GM23248 (cell line): ENCODE results near the gene ADAMTS15. TPM values are rescaled to one million over a fixed set of nuclear protein-coding genes. Genes with fewer than 3 reads are reported as not detected.

ENCODE experiments used
- DNase-seq: peaks from one replicate; pipeline ENCODE4 v3.0.0-alpha.2; 2015
- H2AFZ ChIP-seq: fragments of 200-600 bp; sonication (generic); 2 replicates; pipeline ENCODE4 v1.6.1; 2016; ENCODE audit warnings: antibody characterized with exemption
- H3F3A ChIP-seq: fragments of 200-600 bp; sonication (generic); 2 replicates; pipeline ENCODE4 v1.6.1; 2016; ENCODE audit warnings: mild to moderate bottlenecking, antibody characterized with exemption, mixed run types; ENCODE audit not compliant: insufficient read depth
- H3K27ac ChIP-seq: fragments of 200-600 bp; sonication (generic); 2 replicates; pipeline ENCODE4 v1.5.1; 2016; ENCODE audit warnings: mild to moderate bottlenecking
- H3K27me3 ChIP-seq: fragments of 200-600 bp; sonication (generic); replicated peaks from 2 replicates; pipeline ENCODE4 v1.6.1; 2016; ENCODE audit warnings: mild to moderate bottlenecking; ENCODE audit not compliant: insufficient read depth
- H3K36me3 ChIP-seq: fragments of 200-600 bp; sonication (generic); 2 replicates; pipeline ENCODE4 v1.6.1; 2016; ENCODE audit warnings: low read depth, mild to moderate bottlenecking
- H3K4me1 ChIP-seq: fragments of 200-600 bp; sonication (generic); 2 replicates; pipeline ENCODE4 v1.6.1; 2016; ENCODE audit warnings: mild to moderate bottlenecking; ENCODE audit not compliant: insufficient read depth
- H3K4me2 ChIP-seq: fragments of 200-600 bp; sonication (generic); one replicate; pipeline ENCODE4 v1.6.1; 2016; ENCODE audit warnings: mild to moderate bottlenecking; ENCODE audit not compliant: unreplicated experiment
- H3K4me3 ChIP-seq: fragments of 200-600 bp; sonication (generic); 2 replicates; pipeline ENCODE4 v1.5.1; 2016; ENCODE audit warnings: mild to moderate bottlenecking
- H3K79me2 ChIP-seq: fragments of 200-600 bp; sonication (generic); 2 replicates; pipeline ENCODE4 v1.6.1; 2016; ENCODE audit warnings: mild to moderate bottlenecking; ENCODE audit not compliant: insufficient read depth
- H3K9ac ChIP-seq: fragments of 200-600 bp; sonication (generic); 2 replicates; pipeline ENCODE4 v1.6.1; 2016; ENCODE audit warnings: mild to moderate bottlenecking
- H3K9me2 ChIP-seq: fragments of 200-600 bp; sonication (generic); 2 replicates; pipeline ENCODE4 v1.6.1; 2016; ENCODE audit warnings: mixed run types, mild to moderate bottlenecking, moderate library complexity; ENCODE audit not compliant: insufficient read depth
- H3K9me3 ChIP-seq: fragments of 200-600 bp; sonication (generic); one replicate; pipeline ENCODE4 v1.6.1; 2017; ENCODE audit warnings: low read depth
- H4K20me1 ChIP-seq: fragments of 200-600 bp; sonication (generic); 2 replicates; pipeline ENCODE4 v1.6.0; 2016; ENCODE audit not compliant: insufficient read depth
- EZH2 ChIP-seq: fragments of 200-600 bp; sonication (generic); IDR thresholded peaks from 2 replicates; pipeline ENCODE4 v1.6.1; 2018; ENCODE audit warnings: antibody characterized with exemption, mild to moderate bottlenecking; ENCODE audit not compliant: insufficient read depth, poor library complexity, severe bottlenecking
- EZH2phosphoT487 ChIP-seq: fragments of 200-600 bp; sonication (generic); IDR thresholded peaks from 2 replicates; pipeline ENCODE4 v1.6.1; 2018; ENCODE audit warnings: antibody characterized with exemption, moderate library complexity, mild to moderate bottlenecking, low read depth; ENCODE audit not compliant: insufficient read depth
- WGBS, 2 experiments: methylation state at CpG; one replicate each; pipeline ENCODE4 v1.1.6; 2015 to 2017; ENCODE audit warnings: low lambda C conversion rate in 2 of 2, low coverage in 1 of 2; ENCODE audit errors: missing lambda C conversion rate in 2 of 2; 5-methylcytosine and 5-hydroxymethylcytosine counted together
- in situ Hi-C: fragments of 300-500 bp; cut with MboI; formaldehyde crosslinking; loops from 2 replicates; pipeline ENCODE4 v1.15.0; 2020
- polyA plus RNA-seq: library from polyadenylated mRNA; unstranded; fragments of >200 nt; fragmentation: Nextera tagmentation; extraction: Ambion mirVana; gene quantifications from 2 replicates; pipeline ENCODE4 v1.2.1, GENCODE V29; 2016
- total RNA-seq: library from RNA; depleted of rRNA; stranded (reverse); fragments of >200 nt; shearing (Covaris generic); gene quantifications from 2 replicates; pipeline ENCODE4 v1.2.3, GENCODE V29; 2014

ADAMTS15 gene
- total and polyA plus RNA-seq, 2 experiments from 2014 or later = 0.09 to 0.97 TPM

DNA sequence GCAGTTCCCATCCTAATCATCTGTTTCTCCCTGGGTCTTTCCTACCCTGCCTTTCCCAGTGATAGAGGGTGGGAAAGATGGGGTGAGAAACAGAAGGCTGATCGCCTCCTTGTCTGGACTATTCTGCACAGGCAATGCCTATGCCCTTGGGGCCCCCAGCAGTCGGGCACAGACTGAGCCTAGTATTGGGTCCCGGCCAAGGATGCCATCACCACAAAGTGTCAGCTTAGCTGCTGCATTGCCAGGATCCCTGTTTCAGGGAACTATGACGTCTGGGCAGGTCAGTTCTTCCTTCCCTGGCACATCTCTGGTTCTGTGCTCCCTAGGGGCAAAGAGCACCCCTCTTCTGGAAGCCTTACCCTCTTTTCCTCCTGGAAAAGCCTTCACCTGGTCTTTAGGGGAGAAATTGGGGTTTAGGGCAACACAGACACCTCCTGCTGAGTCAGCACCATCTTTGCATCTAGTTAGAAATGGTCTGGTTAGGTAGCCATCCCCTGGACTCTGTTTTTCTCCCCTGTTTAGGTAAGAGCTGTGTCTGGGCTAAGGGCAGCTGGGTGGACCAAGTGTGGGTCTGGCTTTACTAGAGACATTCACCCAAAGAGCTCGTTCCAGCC lies 22.1 kb upstream of the ADAMTS15 start:
- no peak for DNase-seq
- no peak overlapping the region for H2AFZ ChIP-seq
- no peaks in the 10 kb centered on the region for H3K9me2 ChIP-seq
- H3K4me1 ChIP-seq = no peaks in the 10 kb centered on the region; the same call in 1 of the 2 replicates
- H3K4me3 ChIP-seq = no peak overlapping the region
- in situ Hi-C loops = loop anchor here (10.0 kb wide), 1 partner anchor 212 kb away; no protein-coding TSS in a partner anchor
- H3K27me3 ChIP-seq = peaks cover 36% of the 10 kb centered on the region
- H3F3A ChIP-seq = no peaks in the 10 kb centered on the region
- no peaks in the 10 kb centered on the region for H4K20me1 ChIP-seq
- H3K4me2 ChIP-seq = no peak overlapping the region
- H3K9ac ChIP-seq = no peak overlapping the region
- H3K9me3 ChIP-seq = no peaks in the 10 kb centered on the region
- TF ChIP-seq EZH2 (no peak), EZH2phosphoT487 (no peak)
- 74 to 77% methylated on average over 5 of the region's 5 CpGs for WGBS, 2 experiments
- no peak overlapping the region for H3K27ac ChIP-seq
- H3K79me2 ChIP-seq = no peaks in the 10 kb centered on the region
- no peaks in the 10 kb centered on the region for H3K36me3 ChIP-seq

DNA sequence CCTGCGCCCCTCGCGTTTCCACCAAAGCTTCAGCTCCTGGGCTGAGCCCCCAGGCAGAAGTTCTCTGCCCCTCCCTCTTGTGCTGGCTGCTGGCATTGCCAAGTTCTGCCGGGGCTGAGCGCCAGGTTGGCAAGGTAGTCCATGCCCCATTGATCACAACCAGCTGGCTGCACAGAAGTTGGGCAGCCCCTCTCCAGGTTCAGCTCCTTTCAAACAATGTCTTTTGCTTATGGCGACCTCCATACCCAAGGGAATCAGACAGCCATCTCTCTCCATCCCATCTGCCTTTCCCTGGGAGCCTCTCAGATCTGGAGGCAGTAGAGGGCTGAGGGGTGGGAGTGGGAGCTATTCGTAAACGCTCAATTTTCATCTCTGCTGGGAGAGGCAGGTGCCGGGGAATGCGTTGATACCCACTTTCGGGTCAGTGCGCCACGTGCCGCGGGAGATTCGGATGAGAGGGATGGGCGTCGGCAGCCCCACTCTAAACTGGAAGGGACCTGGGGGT lies 21.6 kb upstream of the ADAMTS15 start:
- H3K4me1 ChIP-seq = peaks cover under 1% of the 10 kb centered on the region
- peak overlapping the region; percentile 77 for H3K4me2 ChIP-seq
- no peak for DNase-seq
- H3K79me2 ChIP-seq = no peaks in the 10 kb centered on the region
- TF ChIP-seq EZH2 (no peak), EZH2phosphoT487 (no peak)
- H3K27ac ChIP-seq = no peak overlapping the region
- no peak overlapping the region for H3K4me3 ChIP-seq
- H3K36me3 ChIP-seq = no peaks in the 10 kb centered on the region
- in situ Hi-C loops = loop anchor here (10.0 kb wide), 1 partner anchor 212 kb away; no protein-coding TSS in a partner anchor
- H3K9me2 ChIP-seq = no peaks in the 10 kb centered on the region
- peaks cover 36% of the 10 kb centered on the region for H3K27me3 ChIP-seq
- H3K9ac ChIP-seq = no peak overlapping the region
- 50 to 53% methylated on average over 18 of the region's 18 CpGs for WGBS, 2 experiments
- H3F3A ChIP-seq = peaks cover under 1% of the 10 kb centered on the region; the same call in 1 of the 2 replicates
- H2AFZ ChIP-seq = no peak overlapping the region
- H4K20me1 ChIP-seq = no peaks in the 10 kb centered on the region
- H3K9me3 ChIP-seq = no peaks in the 10 kb centered on the region

DNA sequence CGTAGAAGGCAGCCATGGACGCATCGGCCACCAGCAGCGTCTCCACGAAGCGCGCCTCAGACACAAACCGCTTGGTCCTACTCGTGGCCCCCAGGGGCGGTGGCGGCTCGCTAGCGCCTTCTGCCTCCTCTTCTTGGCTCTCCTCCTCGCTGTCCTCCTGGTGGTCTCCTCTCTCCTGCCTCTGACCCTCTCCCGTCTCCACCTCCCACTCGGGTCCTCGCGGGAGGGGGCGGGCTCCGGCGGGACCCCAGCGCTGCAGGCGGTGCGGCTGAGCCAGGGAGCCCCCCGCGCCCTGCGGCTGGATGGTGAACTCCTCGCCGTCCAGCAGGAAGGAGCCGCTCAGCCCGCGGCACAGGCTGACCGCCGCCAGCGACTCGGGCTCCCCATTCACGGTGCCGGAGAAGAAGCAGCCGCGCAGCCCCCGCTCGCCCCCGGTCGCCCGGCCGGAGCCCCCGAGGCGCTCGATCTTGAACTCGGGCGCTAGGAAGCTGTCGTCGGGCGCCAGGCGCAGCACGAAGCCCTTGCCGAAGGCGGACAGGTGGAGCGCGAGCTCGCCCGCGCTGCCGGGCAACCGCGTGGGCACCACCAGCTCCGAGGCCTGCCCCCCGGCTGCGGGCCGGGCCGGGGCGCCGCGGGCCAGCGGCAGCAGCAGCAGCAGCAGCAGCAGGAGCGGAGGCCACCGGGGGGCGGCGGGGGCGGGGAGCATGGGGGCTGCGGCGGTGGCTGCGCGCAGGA lies 20.7 kb upstream of the ADAMTS15 start:
- no peaks in the 10 kb centered on the region for H3K9me2 ChIP-seq
- in situ Hi-C loops = loop anchor here (10.0 kb wide), 1 partner anchor 213 kb away; no protein-coding TSS in a partner anchor
- TF ChIP-seq EZH2 (peak; percentile 35), EZH2phosphoT487 (0 out of 2 replicates have a peak, but pooled peaks have one; percentile 50)
- no peaks in the 10 kb centered on the region for H3K79me2 ChIP-seq
- H3K27ac ChIP-seq = no peak overlapping the region
- WGBS, 2 experiments = 1 to 2% methylated on average over 27 to 56 of the region's 84 CpGs
- peak overlapping the region; percentile 64 for H2AFZ ChIP-seq
- H3K9ac ChIP-seq = no peak overlapping the region
- H4K20me1 ChIP-seq = no peaks in the 10 kb centered on the region
- peaks cover 36% of the 10 kb centered on the region for H3K27me3 ChIP-seq
- peak overlapping the region; percentile 53 for H3K4me3 ChIP-seq
- no peaks in the 10 kb centered on the region for H3K9me3 ChIP-seq
- peaks cover 4% of the 10 kb centered on the region for H3K4me1 ChIP-seq
- H3K4me2 ChIP-seq = peak overlapping the region; percentile 77
- H3F3A ChIP-seq = peaks cover 7% of the 10 kb centered on the region; the same call in 1 of the 2 replicates
- H3K36me3 ChIP-seq = no peaks in the 10 kb centered on the region
- DNase-seq = peak; percentile 58

DNA sequence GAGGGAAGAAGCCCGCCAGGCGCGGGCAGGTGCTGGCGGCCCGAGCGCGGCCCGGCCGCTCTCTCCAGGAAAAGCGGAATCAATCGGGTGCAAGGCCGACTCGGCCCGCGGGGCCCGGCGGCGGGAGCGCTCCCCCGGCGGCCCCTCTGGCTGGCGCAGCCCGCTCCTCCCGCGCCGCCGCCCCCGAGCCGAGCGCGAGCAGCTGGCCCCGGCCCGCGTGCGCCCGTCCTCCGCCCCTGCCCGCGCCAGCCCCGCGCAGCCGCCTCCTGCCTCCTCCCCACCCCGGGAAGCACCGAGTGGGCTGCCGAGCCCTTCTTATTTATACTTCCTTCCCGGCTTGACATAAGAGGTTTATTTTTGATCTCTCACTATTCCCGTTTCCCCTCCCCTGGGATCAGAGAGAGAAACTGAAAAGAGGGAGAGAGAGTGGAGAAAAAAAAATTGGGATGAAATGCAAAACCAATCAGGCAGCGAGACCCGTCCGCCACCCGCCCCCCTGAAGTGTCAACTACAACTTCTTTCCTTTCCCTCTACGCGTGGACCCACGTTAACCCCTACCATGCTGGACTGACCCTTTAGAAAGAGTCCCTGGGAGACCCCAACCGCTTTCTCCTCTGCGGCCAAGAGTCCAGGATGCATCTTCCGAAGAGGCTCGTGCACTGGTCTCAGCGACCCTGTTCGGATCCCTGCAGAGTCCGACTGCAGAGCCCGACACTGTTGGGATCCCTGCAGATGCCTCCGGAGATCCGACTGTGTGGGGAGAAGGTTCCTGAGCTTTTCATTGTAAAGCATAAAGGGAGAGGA lies 19.9 kb upstream of the ADAMTS15 start, which contains the start of gene ADAMTS8:
TSS of gene ADAMTS8 (minus strand) at position 294 of the 804 bp plus-strand sequence. CDS start 323 bp downstream, outside the sequence.
- in situ Hi-C loops = loop anchor here (10.0 kb wide), 1 partner anchor 214 kb away; no protein-coding TSS in a partner anchor
- Histone ChIP-seq H2AFZ (peak within 1 kb of the TSS; percentile 64), H3K27me3 (peaks cover 36% of the 10 kb centered on the region)

More for the DNA sequence above, 19.9 kb upstream of the ADAMTS15 start, which contains the start of gene ADAMTS8:
- DNase-seq = peak; percentile 42
- Histone ChIP-seq H3K79me2 (no peaks in the 10 kb centered on the region), H3K4me3 (peak within 1 kb of the TSS; percentile 53), H4K20me1 (no peaks in the 10 kb centered on the region), H3K9me3 (no peaks in the 10 kb centered on the region), H3K36me3 (no peaks in the 10 kb centered on the region), H3K9me2 (no peaks in the 10 kb centered on the region), H3K27ac (no peak within 1 kb of the TSS), H3F3A (peaks cover 7% of the 10 kb centered on the region; the same call in 1 of the 2 replicates), H3K4me2 (peak within 1 kb of the TSS; percentile 77), H3K4me1 (peaks cover 4% of the 10 kb centered on the region), H3K9ac (no peak within 1 kb of the TSS)
- no peak for TF ChIP-seq EZH2phosphoT487
- TF ChIP-seq EZH2 = peak; percentile 72
- 7 to 25% methylated on average over 20 to 42 of the region's 64 CpGs for WGBS, 2 experiments
